Limb (tissue), 2 donors: ENCODE results near the gene CFAP53.

Experiments used
- DNase-seq, 2 donors: peaks; one replicate each; pipeline ENCODE4 v3.0.0-alpha.2; 2016; ENCODE audit errors: extremely low spot score in 2 of 2

The CFAP53 gene

GRCh38 chr18:50287441-50288347 is 21.4 kb upstream of the CFAP53 start, which contains the start of gene CXXC1:
TSS of gene CXXC1 (minus strand) at chr18:50287692. CDS start at chr18:50287589, 103 bp downstream.
- peak; percentile 99 for DNase-seq

GRCh38 chr18:50287028-50287440 is 20.7 kb upstream of the CFAP53 start:
- no peak for DNase-seq

- DNase-seq, result no peak
These were observed 20.2 kb upstream of the CFAP53 start for GRCh38 chr18:50286391-50287027.

GRCh38 chr18:50285631-50286321 is 19.5 kb upstream of the CFAP53 start:
- no peak for DNase-seq

- no peak for DNase-seq
These were observed 18.8 kb upstream of the CFAP53 start for GRCh38 chr18:50285071-50285470.

GRCh38 chr18:50284255-50284885 is 18.1 kb upstream of the CFAP53 start:
- no peak for DNase-seq

- no peak for DNase-seq
These were observed 17.3 kb upstream of the CFAP53 start for GRCh38 chr18:50283469-50284209.

GRCh38 chr18:50282521-50283335 is 16.4 kb upstream of the CFAP53 start:
- DNase-seq, result no peak

GRCh38 chr18:50281972-50282520 is 15.8 kb upstream of the CFAP53 start:
- no peak for DNase-seq

- DNase-seq, result peak; percentile 96 to 99
These were observed 15.1 kb upstream of the CFAP53 start, which contains the start of gene MBD1 for GRCh38 chr18:50281295-50281971. TSS of gene MBD1 (minus strand) at chr18:50281523. CDS start at chr18:50279992, 1,531 bp downstream.

GRCh38 chr18:50280707-50281294 is 14.5 kb upstream of the CFAP53 start:
- no peak for DNase-seq

GRCh38 chr18:50279752-50280151 is 13.5 kb upstream of the CFAP53 start:
- DNase-seq, result no peak

- no peak for DNase-seq
These were observed 11.6 kb upstream of the CFAP53 start for GRCh38 chr18:50277942-50278341.

- DNase-seq, result no peak
These were observed 10.2 kb upstream of the CFAP53 start for GRCh38 chr18:50276452-50276851.

GRCh38 chr18:50275503-50276036 is 9.3 kb upstream of the CFAP53 start:
- no peak for DNase-seq

- DNase-seq, result no peak
These were observed 8.6 kb upstream of the CFAP53 start for GRCh38 chr18:50274941-50275340.

GRCh38 chr18:50274044-50274442 is 7.7 kb upstream of the CFAP53 start:
- no peak for DNase-seq
